Body of pancreas (tissue), 4 donors: Measurements from ENCODE around the gene DTNB. TPM values are rescaled to one million over a fixed set of nuclear protein-coding genes. Genes with fewer than 3 reads are reported as not detected.

Source experiments
- ATAC-seq: fragments of 150-250 bp; one replicate; pipeline ENCODE4 v1.9.1; 2016
- DNase-seq, 4 donors: peaks; one replicate each; pipeline ENCODE4 v3.0.0-alpha.2; 2019
- H3K27ac ChIP-seq, 4 donors: fragments of 200-600 bp; sonication (generic); 1 replicate in 3 of 4; 2 replicates in 1 of 4; pipeline versions ENCODE4 v1.5.1 to v1.6.1; 2016 to 2019; ENCODE audit warnings: mild to moderate bottlenecking in 1 of 4, mixed read lengths in 1 of 4, moderate library complexity in 1 of 4
- H3K27me3 ChIP-seq, 2 donors: fragments of 200-600 bp; sonication (generic); one replicate each; pipeline ENCODE4 v1.6.0; 2016; ENCODE audit warnings: mild to moderate bottlenecking in 1 of 2
- H3K36me3 ChIP-seq, 2 donors: fragments of 200-600 bp; sonication (generic); replicated peaks in 1 of 2; 2 replicates each; pipeline ENCODE4 v1.5.1; 2016; ENCODE audit warnings: low read depth in 2 of 2; ENCODE audit not compliant: insufficient read depth in 1 of 2
- H3K4me1 ChIP-seq: fragments of 200-600 bp; sonication (generic); one replicate; pipeline ENCODE4 v1.6.0; 2016
- H3K4me3 ChIP-seq, 2 donors: fragments of 200-600 bp; sonication (generic); 1 replicate in 1 of 2; 2 replicates in 1 of 2; pipeline ENCODE4 v1.5.1; 2016 to 2019
- H3K9me3 ChIP-seq, 3 donors: fragments of 200-600 bp; sonication (generic); 1 replicate in 2 of 3; 2 replicates in 1 of 3; pipeline ENCODE4 v1.5.1; 2016
- CTCF ChIP-seq, 7 experiments: fragments of 450-650 bp in 4 of 7; fragments of 200-600 bp in 3 of 7; sonication (generic) in 3 of 7; IDR thresholded peaks; one replicate each; pipeline ENCODE4 v1.5.1; 2016 to 2019; ENCODE audit warnings: antibody characterized with exemption in 7 of 7
- POLR2A ChIP-seq, 3 donors: fragments of 450-650 bp; IDR thresholded peaks; one replicate each; pipeline ENCODE4 v1.6.1; 2016; ENCODE audit warnings: antibody characterized with exemption in 3 of 3, mild to moderate bottlenecking in 2 of 3
- WGBS, 2 donors: methylation state at CpG; one replicate each; pipeline ENCODE4 v1.1.5; 2017; 5-methylcytosine and 5-hydroxymethylcytosine counted together
- intact Hi-C: fragments of 100-400 bp; cut with DNase I; formaldehyde crosslinking; loops from one replicate; pipeline ENCODE4 v1.15.1; 2023
- total RNA-seq, 2 donors: library from RNA; depleted of rRNA; stranded (reverse); fragments of >200 nt; gene quantifications; one replicate each; pipeline ENCODE4 v1.1.0, GENCODE V29; 2016

Gene DTNB
- total RNA-seq, 2 donors from 2014 or later, result 17.8 to 22.6 TPM

- H3K27ac ChIP-seq, result no peak overlapping the region
- DNase-seq (no peak), ATAC-seq (no peak)
- WGBS, 2 donors, result 84 to 85% methylated on average over 6 of the region's 6 CpGs
- H3K4me3 ChIP-seq, result no peak overlapping the region
- intact Hi-C loops, result no loop called here
- no peaks in the 10 kb centered on the region for H3K4me1 ChIP-seq
- TF ChIP-seq POLR2A (IDR thresholded peaks at IDR 0.05) (no peak), CTCF (IDR thresholded peaks at IDR 0.05) (no peak)
- no peaks in the 10 kb centered on the region for H3K27me3 ChIP-seq
- no peaks in the 10 kb centered on the region for H3K9me3 ChIP-seq
- no peaks in the 10 kb centered on the region for H3K36me3 ChIP-seq
These were observed 19.5 kb upstream of the DTNB start for GRCh38 chr2:25692737-25693445.

DNA sequence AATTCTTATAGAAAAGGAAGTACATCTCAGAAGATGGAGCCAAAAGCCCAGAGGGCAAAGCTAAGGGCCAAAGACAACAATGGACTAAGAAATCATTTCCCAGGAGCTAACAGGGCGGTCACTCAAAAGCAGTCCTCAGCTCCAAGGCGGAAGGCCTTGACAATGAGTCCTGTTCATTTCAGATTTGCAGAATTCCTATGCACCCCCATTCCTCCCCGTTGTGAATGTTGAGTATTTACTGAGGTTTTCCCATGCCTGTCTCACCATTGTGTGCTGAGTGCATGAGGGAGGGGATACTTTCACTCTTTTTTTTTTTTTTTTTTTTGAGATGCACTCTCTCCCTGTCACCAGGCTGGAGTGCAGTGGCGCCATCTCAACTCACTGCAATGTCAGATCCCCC, 18.8 kb upstream of the DTNB start:
- WGBS, 2 donors, result 82% methylated on average over 4 of the region's 4 CpGs
- H3K27me3 ChIP-seq, result no peaks in the 10 kb centered on the region

GRCh38 chr2:25690058-25690457, 16.7 kb upstream of the DTNB start:
- WGBS, 2 donors, result 30 to 59% methylated on average over 1 of the region's 1 CpG
- ATAC-seq, result no peak

More for the DNA sequence above, 18.8 kb upstream of the DTNB start:
- DNase-seq, result no peak
- no peaks in the 10 kb centered on the region for H3K4me1 ChIP-seq
- ATAC-seq, result no peak
- no peak overlapping the region for H3K4me3 ChIP-seq
- no peaks in the 10 kb centered on the region for H3K36me3 ChIP-seq
- intact Hi-C loops, result no loop called here
- H3K9me3 ChIP-seq, result no peaks in the 10 kb centered on the region
- H3K27ac ChIP-seq, result no peak overlapping the region
- TF ChIP-seq CTCF (IDR thresholded peaks at IDR 0.05) (no peak), POLR2A (IDR thresholded peaks at IDR 0.05) (no peak)

DNA sequence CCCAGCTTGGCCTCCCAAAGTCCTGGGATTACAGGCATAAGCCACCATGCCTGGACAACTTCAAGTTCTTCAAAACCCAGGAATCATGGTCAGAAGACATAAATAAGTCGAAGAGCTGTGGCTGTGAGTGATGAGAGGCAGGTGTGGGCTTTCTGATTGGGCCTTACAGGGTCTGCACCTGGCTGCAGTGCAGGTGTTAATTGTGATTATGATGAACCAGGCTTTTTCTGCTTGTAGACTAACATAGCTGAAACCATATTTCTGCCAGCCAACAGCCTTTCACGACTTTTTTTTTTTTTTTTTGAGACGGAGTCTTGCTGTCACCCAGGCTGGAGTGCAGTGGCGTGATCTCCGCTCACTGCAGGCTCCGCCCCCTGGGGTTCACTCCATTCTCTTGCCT, 14.9 kb upstream of the DTNB start:
- no peak for ATAC-seq
- H3K36me3 ChIP-seq, result no peaks in the 10 kb centered on the region
- H3K4me3 ChIP-seq, result no peak overlapping the region
- no peaks in the 10 kb centered on the region for H3K27me3 ChIP-seq
- intact Hi-C loops, result no loop called here
- TF ChIP-seq POLR2A (IDR thresholded peaks at IDR 0.05) (no peak), CTCF (IDR thresholded peaks at IDR 0.05) (no peak)
- H3K9me3 ChIP-seq, result no peaks in the 10 kb centered on the region
- no peaks in the 10 kb centered on the region for H3K4me1 ChIP-seq
- DNase-seq, result no peak
- no peak overlapping the region for H3K27ac ChIP-seq
- WGBS, 2 donors, result 83 to 89% methylated on average over 5 to 6 of the region's 6 CpGs

More at GRCh38 chr2:25690058-25690457, 16.7 kb upstream of the DTNB start:
- Histone ChIP-seq H3K27me3 (no peaks in the 10 kb centered on the region), H3K27ac (no peak overlapping the region), H3K36me3 (no peaks in the 10 kb centered on the region), H3K4me1 (no peaks in the 10 kb centered on the region), H3K9me3 (no peaks in the 10 kb centered on the region), H3K4me3 (no peak overlapping the region)
- intact Hi-C loops, result no loop called here
- no peak for DNase-seq
- no peak for TF ChIP-seq CTCF (IDR thresholded peaks at IDR 0.05)
- TF ChIP-seq POLR2A (IDR thresholded peaks at IDR 0.05), result no peak

- no peak for ATAC-seq
- Histone ChIP-seq H3K27me3 (no peaks in the 10 kb centered on the region), H3K9me3 (no peaks in the 10 kb centered on the region), H3K36me3 (no peaks in the 10 kb centered on the region), H3K4me1 (no peaks in the 10 kb centered on the region), H3K4me3 (no peak overlapping the region), H3K27ac (no peak overlapping the region)
- DNase-seq, result no peak
- no peak for TF ChIP-seq CTCF (IDR thresholded peaks at IDR 0.05)
- no peak for TF ChIP-seq POLR2A (IDR thresholded peaks at IDR 0.05)
- WGBS, 2 donors, result 93 to 98% methylated on average over 2 of the region's 2 CpGs
- intact Hi-C loops, result no loop called here
These were observed 12.4 kb upstream of the DTNB start for GRCh38 chr2:25685741-25686140.
